ENCODE measurements around the gene KLHL30.

- TF ChIP-seq CTCF (conservative IDR thresholded peaks at IDR 0.05) = no peak
- TF ChIP-seq ZFX (IDR thresholded peaks at IDR 0.05) = no peak
These were observed 1.5 kb upstream of the KLHL30 start for GRCh38 chr2:238136820-238137537.

Data from C4-2B (cell line).